ENCODE data around the gene TCFL5. TPM values are rescaled to one million over a fixed set of nuclear protein-coding genes. Genes with fewer than 3 reads are reported as not detected.
A peak's percentile ranks its signal among the peaks of the same experiment; 100 is the strongest.

Gene TCFL5
- total RNA-seq (2014; rRNA removed; shearing (Covaris generic); ENCODE audit: low replicate concordance): 30.0 and 31.7 TPM in 2 replicates

DNA sequence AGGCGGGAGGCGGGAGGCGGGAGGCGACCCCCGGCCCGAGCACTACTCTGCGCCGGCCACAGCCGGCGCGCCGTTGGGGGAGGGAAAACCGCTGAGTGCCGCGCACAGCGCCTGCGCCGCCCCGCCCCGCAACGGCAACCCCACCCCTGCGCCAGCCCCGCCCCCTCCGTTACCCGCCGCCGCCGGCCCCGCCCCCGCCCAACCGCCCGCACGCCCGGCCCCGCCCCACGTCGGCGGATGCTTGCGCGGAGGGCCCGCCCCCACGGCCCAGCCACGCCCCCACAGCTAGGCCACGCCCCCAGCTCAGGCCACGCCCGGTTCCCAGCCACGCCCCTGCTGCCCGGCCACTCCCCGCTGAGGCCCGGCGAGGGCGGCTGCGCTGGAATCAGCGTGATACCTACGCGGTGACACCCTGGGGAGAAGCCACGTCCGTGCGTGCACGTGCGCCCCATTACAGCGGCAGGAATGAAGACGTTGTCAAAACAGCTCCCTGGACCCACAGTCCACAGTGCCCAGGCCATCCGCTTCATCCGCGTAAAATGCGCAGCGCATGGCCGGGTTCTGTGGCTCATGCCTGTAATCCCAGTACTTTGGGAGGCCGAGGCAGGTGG, at the start of gene TCFL5:
TCFL5 (minus strand) TSS at position 97 of the 611 bp plus-strand sequence. CDS start 152 bp downstream, outside the sequence.
- in situ Hi-C loops (cut with HindIII; ENCODE audit: low pct_unique_long_range_greater_than_20kb, low sequenced_read_pairs): loop anchor here (25.0 kb wide), 1 partner anchor 150 kb away; the partner anchor contains the start of gene BHLHE23

DNA sequence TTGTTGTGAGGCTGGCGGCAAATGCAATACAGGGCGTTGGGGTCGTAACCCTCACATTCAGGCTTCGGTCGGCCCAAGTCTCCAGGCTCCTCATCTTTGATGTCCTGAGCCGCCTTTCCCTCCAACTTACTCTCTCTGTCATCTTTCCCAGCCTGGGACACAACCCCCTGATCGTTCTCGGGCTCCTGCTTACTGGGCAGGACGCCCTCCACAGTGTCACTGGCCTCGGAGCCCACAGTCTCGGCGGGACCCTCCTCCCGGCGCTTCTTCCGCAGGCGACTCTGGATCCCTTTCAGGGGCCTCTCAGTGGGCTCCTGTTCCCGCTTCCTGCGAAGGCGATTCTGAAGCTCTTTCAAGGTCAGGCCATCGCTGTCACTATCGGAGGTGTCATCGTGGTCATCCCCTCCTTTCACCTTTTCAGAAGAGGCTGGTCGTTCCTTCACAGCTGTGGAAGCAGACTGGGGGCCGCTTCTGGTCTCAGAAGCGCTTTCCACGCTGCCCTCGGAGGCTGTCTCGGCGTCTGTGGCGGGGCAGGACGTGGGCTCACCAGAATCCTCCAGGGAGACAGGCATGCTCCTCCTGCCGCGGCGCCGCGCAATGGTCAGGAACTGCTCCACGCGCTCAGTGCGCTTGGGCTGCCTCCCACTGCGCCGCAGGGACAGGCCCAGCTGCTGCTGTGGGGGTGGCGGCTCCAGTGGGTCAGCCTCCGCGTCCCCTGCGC, 49.3 kb upstream of the TCFL5 start:
- in situ Hi-C loops (cut with HindIII; ENCODE audit: low pct_unique_long_range_greater_than_20kb, low sequenced_read_pairs): no loop called here
- no peak for DNase-seq (ENCODE audit: low read depth)

More for the DNA sequence above, at the start of gene TCFL5:
- peak; percentile 86 for DNase-seq (ENCODE audit: low read depth)

DNA sequence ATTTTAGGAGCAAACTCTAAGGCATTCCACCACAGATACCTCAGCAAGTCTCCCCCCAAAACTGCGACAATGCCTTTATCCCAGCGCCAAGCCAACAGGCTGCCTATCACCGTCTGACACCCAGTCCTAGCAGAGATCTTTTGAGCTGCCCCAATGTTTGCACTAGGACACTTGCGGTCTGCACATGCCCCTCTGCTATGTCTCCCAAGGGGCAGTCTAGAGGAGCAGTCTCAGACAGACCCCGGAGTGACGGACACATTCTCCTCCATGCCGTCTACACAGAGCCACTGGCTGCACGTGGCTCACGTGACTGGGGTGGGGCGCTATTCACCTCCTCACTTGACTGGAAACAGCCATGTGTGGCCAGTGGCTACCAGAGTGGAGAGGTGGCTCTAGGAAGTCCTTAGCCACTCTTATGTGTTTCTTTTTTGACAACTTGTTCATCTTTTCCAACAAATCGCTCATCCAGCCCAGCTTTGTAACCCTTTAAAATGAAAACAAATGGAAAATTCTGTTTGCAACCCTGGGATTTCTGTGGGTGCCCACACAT, 48.7 kb upstream of the TCFL5 start:
- no peak for DNase-seq (ENCODE audit: low read depth)
- in situ Hi-C loops (cut with HindIII; ENCODE audit: low pct_unique_long_range_greater_than_20kb, low sequenced_read_pairs): no loop called here

DNA sequence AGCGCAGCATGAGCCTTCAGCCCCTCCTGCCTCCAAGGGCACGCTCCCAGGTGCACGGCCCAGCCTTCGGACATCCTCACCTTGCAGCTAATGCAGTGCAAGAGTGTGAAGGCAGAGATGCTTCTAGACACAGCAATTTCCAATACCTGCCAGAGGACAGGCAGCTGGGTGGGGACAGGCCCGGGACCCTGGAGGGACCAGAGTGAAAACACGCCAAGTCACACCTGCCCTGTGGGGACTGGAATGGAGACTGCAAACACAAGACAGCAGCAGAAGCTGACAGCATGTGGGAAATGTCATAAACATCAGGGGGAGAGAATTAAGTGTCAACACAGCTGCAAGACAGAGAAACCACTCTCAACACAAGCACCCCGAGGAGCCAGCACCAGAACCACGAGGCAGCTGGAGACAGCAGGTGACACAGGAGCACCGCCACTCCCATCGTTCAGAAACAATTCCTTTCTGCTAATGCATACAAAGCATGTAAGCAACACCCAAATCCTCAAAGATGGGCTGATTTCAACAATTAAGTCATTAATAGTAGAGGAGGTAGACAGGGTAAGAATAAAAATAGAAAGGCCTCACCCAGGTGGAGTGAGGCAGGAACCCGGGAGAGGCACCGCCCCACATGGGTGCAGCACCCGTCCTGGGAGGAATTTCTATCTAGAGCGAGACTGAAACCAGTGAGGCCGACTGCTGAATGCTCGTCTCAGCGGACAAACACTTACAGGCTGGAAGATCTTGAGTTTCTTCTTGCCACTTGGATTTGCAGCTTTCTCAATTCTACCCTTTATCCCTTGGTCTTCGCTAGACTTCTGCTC, 47.6 kb upstream of the TCFL5 start:
- DNase-seq (ENCODE audit: low read depth): no peak
- in situ Hi-C loops (cut with HindIII; ENCODE audit: low pct_unique_long_range_greater_than_20kb, low sequenced_read_pairs): no loop called here

DNA sequence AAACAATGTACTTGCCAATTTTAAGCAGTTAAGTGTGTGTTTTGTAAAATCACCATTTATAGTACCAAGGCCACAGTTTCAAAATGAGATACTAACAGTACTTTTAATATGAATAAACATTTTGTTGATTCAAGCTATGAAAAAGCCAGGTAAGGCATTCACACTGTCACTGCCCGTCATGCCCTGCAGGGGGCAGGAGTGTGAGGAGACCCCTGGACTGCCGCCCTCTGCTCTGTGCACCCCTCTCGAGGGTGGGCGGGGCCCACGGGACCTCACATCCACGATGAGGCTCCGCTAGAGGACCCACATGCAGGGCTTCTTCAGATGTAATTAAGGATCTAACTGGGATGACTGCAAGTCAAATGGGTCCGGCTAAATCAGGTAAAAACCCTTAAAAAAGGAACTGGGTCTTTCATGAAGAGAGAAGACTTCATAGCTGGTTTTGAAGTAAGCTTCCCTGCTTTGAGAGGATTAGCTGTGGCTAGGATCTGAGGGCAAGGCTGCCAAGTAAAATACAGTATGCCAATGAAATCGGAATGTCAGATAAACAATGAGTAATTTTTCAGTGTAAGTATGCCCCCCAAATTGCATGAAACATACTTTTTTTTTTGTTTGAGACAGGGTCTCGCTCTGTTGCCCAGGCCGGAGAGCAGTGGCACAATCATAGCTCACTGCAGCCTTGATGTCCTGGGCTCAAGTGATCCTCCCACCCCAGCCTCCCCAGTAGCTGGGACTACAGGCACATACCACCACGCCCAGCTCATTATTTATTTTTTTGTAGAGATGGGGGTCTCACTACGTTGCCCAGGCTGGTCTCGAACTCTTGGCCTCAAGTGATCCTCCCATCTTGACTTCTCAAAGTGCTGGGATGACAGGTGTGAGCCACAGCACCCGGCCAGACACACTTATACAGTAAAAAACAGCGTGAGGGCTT, 46.0 kb upstream of the TCFL5 start:
- no peak for DNase-seq (ENCODE audit: low read depth)
- in situ Hi-C loops (cut with HindIII; ENCODE audit: low pct_unique_long_range_greater_than_20kb, low sequenced_read_pairs): no loop called here

DNA sequence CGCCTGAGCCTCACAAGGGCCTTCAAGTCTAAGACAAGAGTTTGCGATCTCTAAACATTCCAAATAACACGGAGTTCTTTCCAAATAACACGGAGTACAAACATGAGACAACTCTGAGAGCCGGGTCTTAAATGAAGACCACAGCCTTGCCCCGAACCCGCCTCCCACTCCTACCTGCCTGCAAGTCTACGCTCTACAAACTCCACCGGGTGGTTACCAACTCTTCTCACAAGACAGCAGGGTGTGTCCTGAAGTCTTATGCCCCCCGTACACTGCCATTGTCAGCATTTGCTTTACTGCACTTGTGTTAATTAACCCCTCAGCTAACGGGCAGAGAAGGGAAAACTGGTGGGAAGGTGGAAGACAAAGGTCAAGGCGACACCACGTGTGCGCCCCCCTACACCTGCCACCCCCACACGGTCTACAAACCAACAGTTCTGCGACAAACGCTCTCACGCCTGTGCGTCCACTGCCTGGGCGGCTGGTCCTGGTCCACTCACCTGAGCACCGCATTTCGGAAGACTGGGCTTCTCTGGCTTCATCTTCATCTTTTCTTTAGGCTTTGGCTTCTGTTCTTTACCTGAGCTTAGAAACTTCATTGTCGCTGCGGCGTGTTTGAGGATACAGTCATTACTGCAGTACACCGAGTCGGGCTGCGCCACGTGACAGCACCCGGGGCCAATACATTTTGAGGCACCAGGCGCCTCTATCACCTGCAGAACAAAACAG, 45.2 kb upstream of the TCFL5 start:
- DNase-seq (ENCODE audit: low read depth): no peak
- in situ Hi-C loops (cut with HindIII; ENCODE audit: low pct_unique_long_range_greater_than_20kb, low sequenced_read_pairs): no loop called here

DNA sequence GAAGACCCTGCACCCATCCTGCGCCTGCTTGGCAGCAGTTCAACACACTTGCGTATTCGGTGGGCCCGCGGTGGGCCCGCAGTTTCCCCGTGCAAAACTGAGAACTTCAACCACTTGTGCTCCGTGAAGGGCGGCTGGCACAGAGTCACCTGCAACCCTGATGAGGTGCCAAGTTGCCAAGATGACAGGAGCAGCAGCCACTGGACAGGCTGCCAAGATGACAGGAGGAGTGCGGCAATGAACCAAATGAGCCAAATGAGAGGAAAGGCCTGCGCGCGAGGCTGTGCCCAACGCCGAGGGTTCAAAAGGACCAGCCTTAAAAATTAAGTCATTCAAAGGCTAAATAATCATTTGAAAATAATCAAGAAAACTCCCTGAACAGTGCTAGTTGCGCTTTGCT, 44.6 kb upstream of the TCFL5 start:
- in situ Hi-C loops (cut with HindIII; ENCODE audit: low pct_unique_long_range_greater_than_20kb, low sequenced_read_pairs): no loop called here
- DNase-seq (ENCODE audit: low read depth): no peak

DNA sequence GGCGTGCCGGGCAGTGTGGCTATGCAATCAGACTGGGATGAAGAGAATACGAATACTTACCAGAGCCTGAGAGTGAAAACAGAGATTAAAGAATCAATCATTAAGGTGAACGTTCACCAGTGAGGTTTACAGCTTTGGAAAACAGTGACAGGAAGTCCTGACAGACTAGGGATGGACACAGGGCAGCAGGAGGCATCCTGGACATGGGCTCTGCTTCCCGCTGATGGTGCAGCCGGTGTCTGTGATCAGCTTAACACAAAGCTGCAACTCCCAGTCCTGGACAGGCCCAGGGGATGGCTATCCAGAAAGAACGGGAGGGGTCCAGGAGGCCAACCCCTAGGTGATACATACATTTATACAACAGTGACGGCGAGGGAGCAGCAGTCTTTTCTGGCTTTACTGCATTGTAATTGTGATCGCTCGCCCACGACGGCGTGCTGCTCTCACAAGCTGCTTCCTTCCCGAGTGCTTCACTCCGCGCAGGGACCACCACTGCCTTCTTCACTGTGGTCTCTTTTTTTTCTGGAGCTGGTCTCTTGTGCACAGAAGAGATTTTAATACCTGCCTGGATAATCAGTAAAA, 44.0 kb upstream of the TCFL5 start:
- in situ Hi-C loops (cut with HindIII; ENCODE audit: low pct_unique_long_range_greater_than_20kb, low sequenced_read_pairs): no loop called here
- no peak for DNase-seq (ENCODE audit: low read depth)

DNA sequence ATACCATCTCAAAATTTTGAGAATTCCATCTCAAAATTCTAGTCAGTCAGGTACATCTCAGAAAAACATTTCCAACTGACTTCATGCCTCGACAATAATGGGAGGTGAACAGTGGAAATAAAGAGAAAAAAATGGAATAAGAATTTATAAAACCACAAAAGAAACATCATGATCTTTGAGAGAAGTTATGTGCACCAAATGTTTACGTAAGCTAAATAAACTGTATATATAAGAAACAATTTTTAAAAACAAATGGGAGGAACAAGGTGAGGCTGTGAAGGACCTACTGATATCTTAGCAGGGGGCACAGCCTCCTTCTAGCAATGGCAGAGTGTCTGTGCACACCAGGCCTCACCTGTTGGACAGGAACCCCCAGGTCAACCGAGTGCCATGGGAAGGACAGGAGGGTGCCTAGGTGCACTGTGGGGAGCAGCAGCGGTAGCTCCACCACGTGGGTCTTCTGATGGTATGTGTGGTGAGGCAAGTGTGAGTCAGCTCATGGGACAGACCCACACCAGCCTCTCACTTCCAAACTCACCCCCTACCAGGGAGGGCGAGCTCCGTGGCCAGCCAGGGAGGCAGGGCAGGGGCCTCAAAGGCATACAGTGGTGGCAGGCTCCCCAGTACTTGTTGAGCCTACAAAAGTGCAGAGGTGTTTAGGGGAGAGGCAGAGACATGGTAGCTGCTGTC, 41.4 kb upstream of the TCFL5 start:
- in situ Hi-C loops (cut with HindIII; ENCODE audit: low pct_unique_long_range_greater_than_20kb, low sequenced_read_pairs): no loop called here
- no peak for DNase-seq (ENCODE audit: low read depth)

DNA sequence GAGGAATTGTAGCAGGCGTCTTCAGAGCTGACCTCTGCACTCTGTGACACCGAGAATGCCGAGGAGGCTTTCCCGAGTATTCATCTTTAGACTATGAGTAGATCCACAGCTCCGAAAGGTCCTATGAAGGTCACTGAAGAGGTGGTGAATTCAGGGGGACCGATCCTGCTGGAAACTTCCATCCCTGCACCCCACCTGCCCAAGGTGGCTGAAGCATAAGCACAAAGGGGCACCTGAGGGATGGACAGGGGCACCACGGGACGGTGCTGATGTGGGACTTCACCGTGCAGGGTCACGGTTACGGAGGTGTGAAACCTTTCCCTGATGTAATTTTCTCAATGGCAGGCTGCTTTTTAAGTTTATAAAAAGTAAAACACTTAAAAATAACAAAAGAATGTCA, 40.3 kb upstream of the TCFL5 start:
- in situ Hi-C loops (cut with HindIII; ENCODE audit: low pct_unique_long_range_greater_than_20kb, low sequenced_read_pairs): no loop called here

DNA sequence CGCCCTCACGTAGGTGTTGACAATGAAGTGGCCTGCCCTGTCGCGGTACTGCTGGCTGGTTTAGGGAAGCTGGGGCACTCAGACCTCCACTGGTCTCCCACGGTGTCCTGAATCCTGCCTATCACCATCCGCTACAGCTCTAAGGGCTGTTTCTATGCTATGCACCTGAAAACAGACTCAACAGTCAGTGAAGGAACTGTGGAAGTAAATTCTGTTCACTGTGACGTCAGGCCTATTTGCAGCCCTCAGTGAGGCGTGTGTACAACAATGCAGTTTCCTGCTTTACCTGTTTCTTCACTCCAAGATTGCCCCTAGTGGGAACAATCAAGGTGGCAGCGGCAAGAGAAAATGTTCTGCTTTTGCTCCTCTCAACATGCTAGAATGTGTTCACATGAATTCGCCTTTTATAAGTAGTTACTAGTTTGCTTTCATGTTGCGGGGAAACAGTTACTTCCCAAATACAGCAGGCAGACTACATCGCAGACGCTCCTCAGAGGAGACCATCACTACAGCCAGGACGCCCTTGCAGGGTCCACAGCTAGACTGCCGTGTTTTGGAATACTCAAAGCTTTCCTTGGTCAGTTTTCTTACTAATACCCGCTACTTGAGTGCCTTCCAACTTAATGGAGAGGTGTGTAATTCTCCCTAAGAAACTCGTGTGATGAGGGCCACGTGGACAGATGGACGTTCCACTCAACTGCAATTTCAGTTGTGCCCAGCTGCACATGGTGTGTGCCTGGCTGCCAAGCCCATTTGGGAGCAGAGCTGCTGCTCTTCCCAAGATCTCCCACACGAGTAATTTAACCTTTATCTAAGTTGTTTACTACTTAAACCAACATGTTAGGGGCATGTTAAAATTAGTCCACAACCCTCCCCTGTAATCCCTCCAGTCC, 39.3 kb upstream of the TCFL5 start:
- in situ Hi-C loops (cut with HindIII; ENCODE audit: low pct_unique_long_range_greater_than_20kb, low sequenced_read_pairs): no loop called here
- DNase-seq (ENCODE audit: low read depth): peak; percentile 31

More for the DNA sequence above, 40.3 kb upstream of the TCFL5 start:
- DNase-seq (ENCODE audit: low read depth): no peak

DNA sequence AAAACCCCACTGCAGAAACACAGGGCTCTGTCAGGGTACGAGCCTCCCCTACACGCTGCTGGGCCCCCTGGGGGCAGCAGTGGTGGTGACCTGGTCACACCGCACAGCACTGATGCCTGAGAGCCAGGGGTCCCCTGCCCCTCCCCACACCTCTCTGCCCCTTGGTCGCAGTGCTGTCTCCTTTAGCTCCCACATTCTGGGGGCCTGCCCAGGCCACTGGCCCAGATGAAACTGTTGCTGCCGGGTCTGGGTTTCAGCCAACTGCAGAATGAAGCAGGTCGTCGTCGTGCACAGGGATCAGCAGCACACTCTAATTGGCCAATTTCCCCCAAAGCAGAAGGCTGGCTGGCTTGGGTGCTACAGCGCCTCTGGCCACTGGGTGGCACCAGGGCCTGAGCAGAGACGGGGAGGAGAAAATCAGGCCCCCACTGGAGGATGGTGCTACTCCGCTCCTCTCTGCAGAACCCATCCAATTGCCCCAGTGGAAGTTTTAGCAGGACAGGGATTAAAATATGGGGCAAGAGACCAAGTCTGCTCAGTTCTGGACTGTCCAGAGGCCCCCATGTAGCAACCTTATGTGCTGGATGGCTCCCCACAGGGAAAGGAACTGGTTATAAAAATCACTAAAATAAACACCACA, 38.5 kb upstream of the TCFL5 start:
- peak; percentile 61 for DNase-seq (ENCODE audit: low read depth)
- in situ Hi-C loops (cut with HindIII; ENCODE audit: low pct_unique_long_range_greater_than_20kb, low sequenced_read_pairs): no loop called here

DNA sequence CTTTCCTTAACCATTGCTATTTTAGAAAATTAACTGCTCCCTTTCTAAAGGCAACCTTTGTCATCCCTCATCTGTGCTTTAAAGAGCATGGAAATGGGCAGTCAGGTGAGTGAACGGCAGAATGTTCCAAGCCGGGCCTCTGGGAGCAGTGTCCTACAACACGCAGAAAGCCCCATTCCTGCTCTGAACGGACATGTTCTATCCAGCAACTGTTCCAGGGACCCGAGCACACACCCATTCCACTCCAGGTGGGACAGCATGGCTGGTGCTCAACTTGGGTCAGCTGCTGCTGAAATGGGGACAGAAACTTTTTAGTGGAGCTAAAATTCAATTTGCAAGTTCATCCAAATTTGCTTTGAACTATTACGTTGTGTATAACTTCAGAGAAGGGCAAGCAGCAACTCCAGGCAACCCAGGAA, 38.0 kb upstream of the TCFL5 start:
- no peak for DNase-seq (ENCODE audit: low read depth)
- in situ Hi-C loops (cut with HindIII; ENCODE audit: low pct_unique_long_range_greater_than_20kb, low sequenced_read_pairs): no loop called here

DNA sequence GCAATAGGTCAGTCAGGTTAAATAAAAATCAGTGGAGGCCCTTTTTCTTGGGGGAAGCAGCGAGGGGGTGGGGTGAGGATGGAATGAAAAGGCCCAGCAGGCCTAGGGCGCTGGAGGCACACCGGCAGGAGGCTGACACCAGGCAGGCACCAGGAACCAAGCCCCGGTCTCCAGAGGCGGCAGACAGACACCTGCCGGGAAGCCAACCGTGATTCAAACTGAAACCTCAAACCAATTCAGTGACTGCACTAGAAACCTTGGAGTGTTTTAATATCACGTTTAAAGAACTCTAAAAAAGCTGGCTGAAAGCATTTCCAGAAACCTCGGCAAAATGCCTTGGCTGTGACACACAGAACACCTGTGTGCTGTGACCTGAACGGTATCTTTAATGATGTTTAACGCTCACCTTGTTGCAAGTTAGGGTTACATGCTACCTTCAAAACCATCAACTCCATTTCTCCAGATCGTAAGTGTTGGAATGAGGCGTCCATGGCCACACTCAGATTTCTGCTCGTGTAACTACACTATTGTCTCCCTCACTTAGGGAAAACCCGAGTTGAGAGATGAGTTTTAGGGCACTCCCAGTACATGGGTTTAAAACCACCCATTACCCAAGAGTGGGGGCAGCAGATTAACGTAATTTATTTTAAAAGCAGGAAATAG, 37.5 kb upstream of the TCFL5 start:
- in situ Hi-C loops (cut with HindIII; ENCODE audit: low pct_unique_long_range_greater_than_20kb, low sequenced_read_pairs): no loop called here
- DNase-seq (ENCODE audit: low read depth): no peak

All from Caki2 (cell line).